Activated effector memory CD4-positive, alpha-beta T cell treated with anti-CD3 and anti-CD28 coated beads, Interleukin-2, amount 50 U/mL, for 16 hours (primary cell): ENCODE measurements around the gene GNB3.
"Not testable (repeated sequence)": the region's sequence is repeated elsewhere in the genome, so short reads cannot be mapped to it uniquely, and the experiment has no call there.

Experiments
- DNase-seq: peaks from one replicate; pipeline ENCODE4 v3.0.0-alpha.2; 2020

The GNB3 gene

GRCh38 chr12:6863586-6864321 is 23.0 kb downstream of the GNB3 start:
- DNase-seq, result no peak

GRCh38 chr12:6865307-6865706 is 24.6 kb downstream of the GNB3 start:
- DNase-seq, result not testable (repeated sequence)

- no peak for DNase-seq
These were observed 25.6 kb downstream of the GNB3 start for GRCh38 chr12:6866163-6866919.

- DNase-seq, result no peak
These were observed 26.2 kb downstream of the GNB3 start for GRCh38 chr12:6866920-6867412.

GRCh38 chr12:6867413-6868210 is 26.9 kb downstream of the GNB3 start, which contains the start of gene TPI1:
TPI1 (plus strand) TSS chr12:6867531; CDS start chr12:6867567, 36 bp downstream.
- DNase-seq, result peak; percentile 92

GRCh38 chr12:6868211-6869048 is 27.7 kb downstream of the GNB3 start:
- peak; percentile 70 for DNase-seq

GRCh38 chr12:6869049-6870021 is 28.6 kb downstream of the GNB3 start:
- DNase-seq, result peak; percentile 94

- DNase-seq, result not testable (repeated sequence)
These were observed 29.6 kb downstream of the GNB3 start for GRCh38 chr12:6870304-6870703.

- DNase-seq, result peak; percentile 75
These were observed 30.6 kb downstream of the GNB3 start for GRCh38 chr12:6871052-6871957.

GRCh38 chr12:6872073-6873048 is 31.6 kb downstream of the GNB3 start:
- DNase-seq, result peak; percentile 94

- DNase-seq, result peak; percentile 100
These were observed 32.6 kb downstream of the GNB3 start, which contains the start of gene SPSB2 for GRCh38 chr12:6873094-6874014. SPSB2 (minus strand) TSS chr12:6873303; CDS start chr12:6872901, 402 bp downstream.

GRCh38 chr12:6874015-6874368 is 33.3 kb downstream of the GNB3 start:
- not testable (repeated sequence) for DNase-seq

- DNase-seq, result not testable (repeated sequence)
These were observed 39.1 kb downstream of the GNB3 start for GRCh38 chr12:6879824-6880223.

GRCh38 chr12:6883252-6883651 is 42.5 kb downstream of the GNB3 start:
- DNase-seq, result no peak

- no peak for DNase-seq
These were observed 43.0 kb downstream of the GNB3 start for GRCh38 chr12:6883683-6884082.

GRCh38 chr12:6884539-6884938 is 43.8 kb downstream of the GNB3 start:
- DNase-seq, result no peak
